NB4 (cell line): Measurements from ENCODE around the gene MYO15B.

Experiments
- CTCF ChIP-seq: IDR thresholded peaks from one replicate; pipeline ENCODE4 v1.5.1; 2012; ENCODE audit warnings: low read depth, low read length
- MAX ChIP-seq: IDR thresholded peaks from 2 replicates; pipeline ENCODE4 v1.6.1; 2011; ENCODE audit warnings: low read depth, low read length
- MYC ChIP-seq: IDR thresholded peaks from 2 replicates; pipeline ENCODE4 v1.6.1; 2011; ENCODE audit warnings: low read depth, low read length
- POLR2A ChIP-seq: IDR thresholded peaks from 2 replicates; pipeline ENCODE4 v1.6.1; 2011; ENCODE audit warnings: mild to moderate bottlenecking; ENCODE audit not compliant: insufficient read length; ENCODE audit errors: extremely low read depth

GRCh38 chr17:75650874-75651273 is 63.3 kb downstream of the MYO15B start:
- TF ChIP-seq CTCF = no peak
- TF ChIP-seq MAX = no peak
- TF ChIP-seq POLR2A = no peak
- no peak for TF ChIP-seq MYC
